Osteoblast (primary cell): Measurements from ENCODE around the gene HEBP1. TPM values are rescaled to one million over a fixed set of nuclear protein-coding genes. Genes with fewer than 3 reads are reported as not detected.

ENCODE experiments used
- DNase-seq: peaks from one replicate; pipeline ENCODE4 v3.0.0; 2011; ENCODE audit warnings: low spot score, mixed read lengths; ENCODE audit not compliant: insufficient read length; ENCODE audit errors: missing footprints
- H2AFZ ChIP-seq: 2 replicates; pipeline ENCODE4 v1.6.0; 2011; ENCODE audit warnings: mild to moderate bottlenecking, low read length
- H3K27ac ChIP-seq: 2 replicates; pipeline ENCODE4 v1.5.1; 2011; ENCODE audit warnings: mild to moderate bottlenecking, low read depth, low read length, moderate library complexity
- H3K27me3 ChIP-seq: 2 replicates; pipeline ENCODE4 v1.6.0; 2012; ENCODE audit warnings: mild to moderate bottlenecking, control low read depth, inconsistent platforms, low read length, moderate library complexity; ENCODE audit not compliant: insufficient read depth
- H3K36me3 ChIP-seq: 2 replicates; pipeline ENCODE4 v1.5.1; 2011; ENCODE audit warnings: mild to moderate bottlenecking, low read length, control low read depth, moderate library complexity; ENCODE audit not compliant: insufficient read depth
- H3K4me1 ChIP-seq: 2 replicates; pipeline ENCODE4 v1.5.1; 2011; ENCODE audit warnings: mild to moderate bottlenecking, low read length, control low read depth, moderate library complexity; ENCODE audit not compliant: insufficient read depth
- H3K4me2 ChIP-seq: 2 replicates; pipeline ENCODE4 v1.6.0; 2011; ENCODE audit warnings: mild to moderate bottlenecking, low read length; ENCODE audit not compliant: insufficient read depth
- H3K4me3 ChIP-seq: fragments of 200-600 bp; sonication (generic); 3 replicates; pipeline ENCODE4 v1.5.1; 2012; ENCODE audit warnings: mild to moderate bottlenecking, low read length, inconsistent platforms; ENCODE audit not compliant: insufficient read depth
- H3K79me2 ChIP-seq: 2 replicates; pipeline ENCODE4 v1.6.0; 2012; ENCODE audit warnings: mild to moderate bottlenecking, low read length, control low read depth, inconsistent platforms; ENCODE audit not compliant: insufficient read depth
- H3K9me3 ChIP-seq: 2 replicates; pipeline ENCODE4 v1.5.1; 2011; ENCODE audit warnings: low read depth, low read length, control low read depth
- H4K20me1 ChIP-seq: 2 replicates; pipeline ENCODE4 v1.6.0; 2012; ENCODE audit warnings: mild to moderate bottlenecking, low read length, control low read depth; ENCODE audit not compliant: insufficient read depth
- total RNA-seq: library from RNA; depleted of rRNA; stranded (reverse); fragments of >200 nt; gene quantifications from 2 replicates; pipeline ENCODE4 v1.2.3, GENCODE V29; 2012
- TF ChIP-seq, protein P1 (sequence below): IDR thresholded peaks from 2 replicates; pipeline ENCODE4 v1.5.1; 2011; ENCODE audit warnings: mild to moderate bottlenecking, low read depth, low read length, moderate library complexity; ENCODE audit errors: extremely low read depth

The HEBP1 gene
- total RNA-seq, 1 donor, result 16.6 TPM

- no peaks in the 10 kb centered on the region for H3K9me3 ChIP-seq
Observed at GRCh38 chr12:13027508-13027907, 27.4 kb upstream of the HEBP1 start.

GRCh38 chr12:13027032-13027431, 27.0 kb upstream of the HEBP1 start:
- TF ChIP-seq, protein P1, sequence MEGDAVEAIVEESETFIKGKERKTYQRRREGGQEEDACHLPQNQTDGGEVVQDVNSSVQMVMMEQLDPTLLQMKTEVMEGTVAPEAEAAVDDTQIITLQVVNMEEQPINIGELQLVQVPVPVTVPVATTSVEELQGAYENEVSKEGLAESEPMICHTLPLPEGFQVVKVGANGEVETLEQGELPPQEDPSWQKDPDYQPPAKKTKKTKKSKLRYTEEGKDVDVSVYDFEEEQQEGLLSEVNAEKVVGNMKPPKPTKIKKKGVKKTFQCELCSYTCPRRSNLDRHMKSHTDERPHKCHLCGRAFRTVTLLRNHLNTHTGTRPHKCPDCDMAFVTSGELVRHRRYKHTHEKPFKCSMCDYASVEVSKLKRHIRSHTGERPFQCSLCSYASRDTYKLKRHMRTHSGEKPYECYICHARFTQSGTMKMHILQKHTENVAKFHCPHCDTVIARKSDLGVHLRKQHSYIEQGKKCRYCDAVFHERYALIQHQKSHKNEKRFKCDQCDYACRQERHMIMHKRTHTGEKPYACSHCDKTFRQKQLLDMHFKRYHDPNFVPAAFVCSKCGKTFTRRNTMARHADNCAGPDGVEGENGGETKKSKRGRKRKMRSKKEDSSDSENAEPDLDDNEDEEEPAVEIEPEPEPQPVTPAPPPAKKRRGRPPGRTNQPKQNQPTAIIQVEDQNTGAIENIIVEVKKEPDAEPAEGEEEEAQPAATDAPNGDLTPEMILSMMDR, result no peak
- no peaks in the 10 kb centered on the region for H4K20me1 ChIP-seq
- H3K36me3 ChIP-seq, result no peaks in the 10 kb centered on the region
- H3K4me2 ChIP-seq, result no peak overlapping the region
- H2AFZ ChIP-seq, result no peak overlapping the region
- no peaks in the 10 kb centered on the region for H3K27me3 ChIP-seq
- DNase-seq, result no peak
- no peak overlapping the region for H3K4me3 ChIP-seq
- H3K27ac ChIP-seq, result no peak overlapping the region
- no peaks in the 10 kb centered on the region for H3K79me2 ChIP-seq
- H3K4me1 ChIP-seq, result no peaks in the 10 kb centered on the region
- H3K9me3 ChIP-seq, result no peaks in the 10 kb centered on the region

More at GRCh38 chr12:13027508-13027907, 27.4 kb upstream of the HEBP1 start:
- Histone ChIP-seq H3K27me3 (no peaks in the 10 kb centered on the region), H3K79me2 (no peaks in the 10 kb centered on the region), H3K4me1 (no peaks in the 10 kb centered on the region), H4K20me1 (no peaks in the 10 kb centered on the region), H3K4me2 (no peak overlapping the region), H2AFZ (no peak overlapping the region), H3K27ac (no peak overlapping the region), H3K4me3 (no peak overlapping the region), H3K36me3 (no peaks in the 10 kb centered on the region)
- DNase-seq, result no peak
- TF ChIP-seq, protein P1, result no peak

- no peaks in the 10 kb centered on the region for H4K20me1 ChIP-seq
- H3K27me3 ChIP-seq, result no peaks in the 10 kb centered on the region
- no peaks in the 10 kb centered on the region for H3K4me1 ChIP-seq
- no peaks in the 10 kb centered on the region for H3K79me2 ChIP-seq
- no peak overlapping the region for H3K27ac ChIP-seq
- no peaks in the 10 kb centered on the region for H3K36me3 ChIP-seq
- H3K9me3 ChIP-seq, result no peaks in the 10 kb centered on the region
- no peak overlapping the region for H2AFZ ChIP-seq
- H3K4me3 ChIP-seq, result no peak overlapping the region
- DNase-seq, result no peak
- no peak overlapping the region for H3K4me2 ChIP-seq
- TF ChIP-seq, protein P1, result no peak
Observed at GRCh38 chr12:13026286-13026685, 26.2 kb upstream of the HEBP1 start.

- TF ChIP-seq, protein P1, result no peak
- Histone ChIP-seq H3K4me2 (no peak overlapping the region), H3K27ac (no peak overlapping the region), H3K27me3 (no peaks in the 10 kb centered on the region), H2AFZ (no peak overlapping the region), H4K20me1 (no peaks in the 10 kb centered on the region), H3K79me2 (no peaks in the 10 kb centered on the region), H3K36me3 (no peaks in the 10 kb centered on the region), H3K9me3 (no peaks in the 10 kb centered on the region), H3K4me1 (no peaks in the 10 kb centered on the region), H3K4me3 (no peak overlapping the region)
- no peak for DNase-seq
Observed at GRCh38 chr12:13024531-13024916, 24.5 kb upstream of the HEBP1 start.
